Activated CD4-positive, alpha-beta memory T cell treated with anti-CD3 and anti-CD28 coated beads for 36 hours (primary cell): ENCODE measurements around the gene KRTAP4-6. TPM values are rescaled to one million over a fixed set of nuclear protein-coding genes. Genes with fewer than 3 reads are reported as not detected.
"Not testable (repeated sequence)": the region's sequence is repeated elsewhere in the genome, so short reads cannot be mapped to it uniquely, and the experiment has no call there.

ENCODE experiments used
- CTCF ChIA-PET: fragments of 350-600 bp; sonication (Branson Sonifier 250); formaldehyde crosslinking; loops from one replicate; lab custom pipeline; 2021; ENCODE audit warnings: antibody characterized with exemption, inconsistent platforms; lab: Charles Lee
- POLR2A ChIA-PET: fragments of 350-600 bp; sonication (Branson Sonifier 250); formaldehyde crosslinking; loops from one replicate; lab custom pipeline; 2021; ENCODE audit warnings: antibody characterized with exemption; lab: Charles Lee
- DNase-seq: peaks from one replicate; pipeline ENCODE4 v3.0.0-alpha.2; 2020
- H3K27ac Mint-ChIP-seq: one replicate; pipeline ENCODE4 v1.8.0; 2021; ENCODE audit warnings: mixed read lengths
- H3K27me3 Mint-ChIP-seq: one replicate; pipeline ENCODE4 v1.8.0; 2021; ENCODE audit warnings: mixed read lengths
- H3K36me3 Mint-ChIP-seq: one replicate; pipeline ENCODE4 v1.8.0; 2021; ENCODE audit warnings: mixed read lengths
- H3K4me1 Mint-ChIP-seq: one replicate; pipeline ENCODE4 v1.8.0; 2021; ENCODE audit warnings: low read depth, mixed read lengths
- H3K4me3 Mint-ChIP-seq: one replicate; pipeline ENCODE4 v1.8.0; 2021; ENCODE audit warnings: mild to moderate bottlenecking, mixed read lengths
- H3K9me3 Mint-ChIP-seq: one replicate; pipeline ENCODE4 v1.8.0; 2021; ENCODE audit warnings: mixed read lengths
- intact Hi-C: fragments of 100-400 bp; cut with micrococcal nuclease; formaldehyde crosslinking; loops from one replicate; pipeline ENCODE4 v1.15.1; 2023
- total RNA-seq, 2 experiments: library from RNA; stranded (reverse); gene quantifications; one replicate each; pipeline ENCODE4 v1.2.3, GENCODE V29; 2021

KRTAP4-6 gene
- not detected for total RNA-seq

- POLR2A ChIA-PET: no interaction called here
- H3K27ac Mint-ChIP-seq: no peak within 1 kb of the TSS
- peaks cover 11% of the 10 kb centered on the region for H3K36me3 Mint-ChIP-seq
- peaks cover 5% of the 10 kb centered on the region for H3K27me3 Mint-ChIP-seq
- no peaks in the 10 kb centered on the region for H3K4me1 Mint-ChIP-seq
- H3K4me3 Mint-ChIP-seq: no peak within 1 kb of the TSS
- CTCF ChIA-PET: interaction anchor here (0.6 kb wide), 1 partner anchor 102 kb away, joined by 3 read pairs; no protein-coding TSS in a partner anchor
- DNase-seq: no peak
- intact Hi-C loops: no loop called here
- H3K9me3 Mint-ChIP-seq: peaks cover 23% of the 10 kb centered on the region
Observed at GRCh38 chr17:41140360-41141131, at the start of gene KRTAP4-6. Gene KRTAP4-6, minus strand, starts transcription at chr17:41140544. Its CDS starts 57 bp downstream, at chr17:41140487.

DNA sequence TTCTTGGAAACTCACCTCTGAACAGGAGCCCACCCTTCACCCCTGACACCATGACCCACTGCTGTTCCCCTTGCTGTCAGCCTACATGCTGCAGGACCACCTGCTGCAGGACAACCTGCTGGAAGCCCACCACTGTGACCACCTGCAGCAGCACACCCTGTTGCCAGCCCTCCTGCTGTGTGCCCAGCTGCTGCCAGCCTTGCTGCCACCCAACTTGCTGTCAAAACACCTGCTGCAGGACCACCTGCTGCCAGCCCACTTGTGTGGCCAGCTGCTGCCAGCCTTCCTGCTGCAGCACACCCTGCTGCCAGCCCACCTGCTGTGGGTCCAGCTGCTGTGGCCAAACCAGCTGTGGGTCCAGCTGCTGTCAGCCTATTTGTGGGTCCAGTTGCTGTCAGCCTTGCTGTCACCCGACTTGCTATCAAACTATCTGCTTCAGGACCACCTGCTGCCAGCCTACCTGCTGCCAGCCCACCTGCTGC, 49.5 kb upstream of the KRTAP4-6 start, which contains the start of gene KRTAP9-1:
Gene KRTAP9-1 (plus strand): TSS at position 51 of the 482 bp plus-strand sequence. CDS start 0 bp downstream, at position 51.
- intact Hi-C loops, H3K27ac Mint-ChIP-seq, DNase-seq, POLR2A ChIA-PET, H3K4me3 Mint-ChIP-seq, CTCF ChIA-PET, H3K36me3 Mint-ChIP-seq, H3K4me1 Mint-ChIP-seq, H3K9me3 Mint-ChIP-seq: not testable (repeated sequence)
- peaks cover 13% of the 10 kb centered on the region for H3K27me3 Mint-ChIP-seq

GRCh38 chr17:41186872-41187271, 46.5 kb upstream of the KRTAP4-6 start:
- Mint-ChIP-seq H3K27ac (no peak overlapping the region), H3K9me3 (no peaks in the 10 kb centered on the region), H3K4me3 (no peak overlapping the region), H3K36me3 (no peaks in the 10 kb centered on the region), H3K4me1 (no peaks in the 10 kb centered on the region), H3K27me3 (peaks cover 13% of the 10 kb centered on the region)
- ChIA-PET CTCF (no interaction called here), POLR2A (no interaction called here)
- intact Hi-C loops: no loop called here
- no peak for DNase-seq

DNA sequence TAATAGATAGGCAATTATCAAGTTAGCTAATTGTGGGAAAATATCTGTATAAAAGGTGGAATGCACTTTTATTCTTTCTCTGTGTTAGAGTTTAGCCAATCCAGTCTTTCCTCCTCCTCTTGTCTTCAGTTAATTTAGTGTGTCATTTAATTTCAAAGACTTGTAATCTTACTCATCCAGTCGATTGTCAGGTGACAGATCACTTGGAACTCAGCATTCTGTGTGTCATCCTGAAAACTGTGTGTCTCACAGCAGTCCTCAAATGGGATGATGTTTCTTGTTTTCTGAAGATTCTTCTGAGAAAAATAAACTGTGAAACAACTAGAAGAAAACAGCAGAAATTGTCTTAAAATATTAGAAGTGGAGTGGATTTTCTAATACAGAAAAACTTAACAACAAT, 44.7 kb upstream of the KRTAP4-6 start:
- no peak overlapping the region for H3K4me3 Mint-ChIP-seq
- ChIA-PET POLR2A (no interaction called here), CTCF (interaction anchor here (1.4 kb wide), 1 partner anchor 364 kb away, joined by 3 read pairs; no protein-coding TSS in a partner anchor)
- intact Hi-C loops: no loop called here
- H3K27ac Mint-ChIP-seq: no peak overlapping the region
- no peak for DNase-seq
- H3K27me3 Mint-ChIP-seq: peaks cover 13% of the 10 kb centered on the region
- H3K36me3 Mint-ChIP-seq: no peaks in the 10 kb centered on the region
- H3K4me1 Mint-ChIP-seq: no peaks in the 10 kb centered on the region
- H3K9me3 Mint-ChIP-seq: no peaks in the 10 kb centered on the region

- no peak within 1 kb of the TSS for H3K4me3 Mint-ChIP-seq
- intact Hi-C loops: no loop called here
- H3K4me1 Mint-ChIP-seq: no peaks in the 10 kb centered on the region
- DNase-seq: no peak
- ChIA-PET CTCF (interaction anchor here (1.4 kb wide), 1 partner anchor 364 kb away, joined by 3 read pairs; no protein-coding TSS in a partner anchor), POLR2A (no interaction called here)
- H3K27ac Mint-ChIP-seq: no peak within 1 kb of the TSS
- H3K9me3 Mint-ChIP-seq: no peaks in the 10 kb centered on the region
- H3K27me3 Mint-ChIP-seq: peaks cover 13% of the 10 kb centered on the region
- H3K36me3 Mint-ChIP-seq: no peaks in the 10 kb centered on the region
Observed at GRCh38 chr17:41184480-41184961, 44.2 kb upstream of the KRTAP4-6 start, which contains the start of gene KRTAP4-1. Gene KRTAP4-1, minus strand, starts transcription at chr17:41184911. Its CDS starts 57 bp downstream, at chr17:41184854.

DNA sequence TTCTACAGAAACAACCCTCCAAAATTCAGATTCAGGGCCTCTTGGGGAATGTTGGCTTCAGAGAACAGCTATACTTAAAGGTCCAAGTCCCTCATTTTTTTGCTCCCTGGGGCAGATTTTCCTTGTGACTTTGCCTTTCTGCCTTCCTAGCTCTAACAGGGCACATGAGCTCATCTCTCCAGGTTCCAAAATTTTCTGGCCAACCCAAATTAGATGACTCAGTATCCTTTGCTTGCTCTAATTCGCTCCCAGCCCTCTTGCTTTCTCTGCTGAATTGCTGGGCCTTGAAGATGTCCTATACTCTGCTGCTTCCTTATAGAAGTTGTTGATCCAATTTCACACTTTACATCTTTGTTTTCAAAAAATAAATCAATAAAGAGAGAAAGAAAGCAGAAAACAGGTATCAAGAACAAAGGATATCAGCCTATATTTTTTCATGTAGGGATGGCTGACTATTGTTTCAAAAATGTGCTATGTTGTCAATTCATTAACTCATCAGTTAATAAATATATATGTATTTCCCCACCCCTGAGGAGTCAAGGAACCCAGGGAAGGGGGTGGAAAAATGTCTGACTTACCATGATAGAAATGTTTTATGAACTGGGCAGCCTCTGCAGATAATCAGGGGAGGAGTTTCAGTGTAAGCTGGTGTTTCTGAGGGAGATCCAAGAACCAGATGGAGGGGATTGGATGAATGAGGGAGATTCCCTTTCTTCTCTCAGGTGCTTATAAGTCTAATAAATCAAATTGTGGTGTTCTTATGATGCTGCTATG, 38.7 kb upstream of the KRTAP4-6 start:
- H3K9me3 Mint-ChIP-seq: no peaks in the 10 kb centered on the region
- DNase-seq: no peak
- no peaks in the 10 kb centered on the region for H3K4me1 Mint-ChIP-seq
- peaks cover under 1% of the 10 kb centered on the region for H3K27me3 Mint-ChIP-seq
- ChIA-PET CTCF (no interaction called here), POLR2A (no interaction called here)
- H3K36me3 Mint-ChIP-seq: no peaks in the 10 kb centered on the region
- intact Hi-C loops: no loop called here
- H3K27ac Mint-ChIP-seq: no peak overlapping the region
- no peak overlapping the region for H3K4me3 Mint-ChIP-seq

DNA sequence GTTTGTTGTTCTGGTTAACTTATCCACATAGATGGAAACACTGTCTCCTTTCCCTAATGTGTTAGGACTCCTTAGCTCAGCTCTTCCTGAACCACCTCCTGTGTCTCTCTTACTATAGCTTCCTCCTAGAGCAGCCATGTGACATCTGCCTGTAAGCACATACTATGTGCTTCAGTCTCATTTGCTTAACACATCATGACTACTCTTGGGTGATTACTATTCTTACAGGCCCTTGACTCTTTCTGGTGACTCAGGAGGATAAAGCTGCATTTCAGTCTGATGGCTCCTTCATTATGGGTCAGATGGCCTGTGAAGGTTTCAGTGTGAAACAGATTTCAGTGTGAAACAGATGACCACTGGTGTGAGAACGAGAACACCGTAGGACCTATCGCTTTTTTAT, 38.0 kb upstream of the KRTAP4-6 start:
- no peak for DNase-seq
- Mint-ChIP-seq H3K36me3 (no peaks in the 10 kb centered on the region), H3K27me3 (no peaks in the 10 kb centered on the region), H3K4me3 (no peak overlapping the region), H3K9me3 (no peaks in the 10 kb centered on the region), H3K4me1 (no peaks in the 10 kb centered on the region), H3K27ac (no peak overlapping the region)
- intact Hi-C loops: no loop called here
- ChIA-PET CTCF (no interaction called here), POLR2A (no interaction called here)

DNA sequence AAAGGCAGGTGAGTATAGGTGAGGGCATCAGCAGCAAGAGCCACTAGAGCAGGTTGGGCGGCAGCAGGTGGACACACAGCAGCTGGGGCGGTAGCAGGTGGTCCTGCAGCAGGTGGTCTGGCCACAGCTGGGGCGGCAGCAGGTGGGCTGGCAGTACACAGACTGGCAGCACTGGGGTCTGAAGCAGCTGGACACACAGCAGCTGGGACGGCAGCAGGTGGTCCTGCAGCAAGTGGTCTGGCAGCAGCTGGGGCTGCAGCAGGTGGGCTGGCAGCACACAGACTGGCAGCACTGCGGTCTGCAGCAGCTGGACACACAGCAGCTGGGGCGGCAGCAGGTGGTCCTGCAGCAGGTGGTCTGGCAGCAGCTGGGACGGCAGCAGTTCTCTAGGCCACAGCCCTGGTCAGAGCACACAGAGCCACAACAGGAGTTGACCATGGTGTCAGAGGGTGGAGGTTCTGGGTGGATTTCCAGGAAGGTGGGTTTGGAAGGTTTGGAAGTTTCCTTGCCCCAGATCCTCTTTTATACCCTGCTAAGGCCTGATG, 37.5 kb upstream of the KRTAP4-6 start, which contains the start of gene KRTAP4-2:
Gene KRTAP4-2 (minus strand): TSS at position 495 of the 545 bp plus-strand sequence. CDS start 57 bp downstream, at position 438.
- H3K9me3 Mint-ChIP-seq: no peaks in the 10 kb centered on the region
- no peak within 1 kb of the TSS for H3K27ac Mint-ChIP-seq
- no peak within 1 kb of the TSS for H3K4me3 Mint-ChIP-seq
- H3K36me3 Mint-ChIP-seq: no peaks in the 10 kb centered on the region
- no peak for DNase-seq
- H3K27me3 Mint-ChIP-seq: no peaks in the 10 kb centered on the region
- intact Hi-C loops: no loop called here
- no peaks in the 10 kb centered on the region for H3K4me1 Mint-ChIP-seq
- CTCF ChIA-PET: no interaction called here
- POLR2A ChIA-PET: no interaction called here

GRCh38 chr17:41176744-41177387, 36.5 kb upstream of the KRTAP4-6 start:
- POLR2A ChIA-PET: no interaction called here

GRCh38 chr17:41171886-41172285, 31.5 kb upstream of the KRTAP4-6 start:
- CTCF ChIA-PET: no interaction called here
- POLR2A ChIA-PET: no interaction called here
- no peaks in the 10 kb centered on the region for H3K36me3 Mint-ChIP-seq
- no peaks in the 10 kb centered on the region for H3K27me3 Mint-ChIP-seq
- H3K9me3 Mint-ChIP-seq: no peaks in the 10 kb centered on the region
- intact Hi-C loops: no loop called here
- H3K4me1 Mint-ChIP-seq: no peaks in the 10 kb centered on the region
- H3K27ac Mint-ChIP-seq: no peak overlapping the region
- no peak overlapping the region for H3K4me3 Mint-ChIP-seq
- no peak for DNase-seq

More at GRCh38 chr17:41176744-41177387, 36.5 kb upstream of the KRTAP4-6 start:
- Mint-ChIP-seq H3K36me3 (no peaks in the 10 kb centered on the region), H3K27me3 (no peaks in the 10 kb centered on the region), H3K4me3 (no peak overlapping the region), H3K27ac (no peak overlapping the region), H3K4me1 (no peaks in the 10 kb centered on the region), H3K9me3 (no peaks in the 10 kb centered on the region)
- intact Hi-C loops: no loop called here
- CTCF ChIA-PET: no interaction called here
- no peak for DNase-seq

DNA sequence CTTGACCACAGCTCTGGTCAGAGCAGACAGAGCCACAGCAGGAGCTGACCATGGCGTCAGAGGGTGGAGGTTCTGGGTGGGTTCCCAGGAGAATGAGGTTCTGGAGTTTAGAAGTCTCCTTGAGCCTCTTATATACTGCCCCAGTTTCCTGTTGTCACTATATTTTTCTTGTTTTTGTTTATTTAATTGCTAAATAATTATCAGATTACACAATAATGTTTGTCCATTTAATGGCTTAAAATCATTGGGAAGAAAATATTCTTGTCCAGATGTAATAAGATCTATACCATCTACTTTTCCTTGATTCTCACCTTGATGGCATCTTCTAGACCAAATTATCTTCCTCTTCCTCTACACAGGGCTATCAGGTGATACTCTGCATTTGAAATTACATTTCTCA, 27.8 kb upstream of the KRTAP4-6 start, which contains the start of gene KRTAP4-3:
Gene KRTAP4-3 (minus strand): TSS at position 101 of the 400 bp plus-strand sequence. CDS start 49 bp downstream, at position 52.
- ChIA-PET CTCF (no interaction called here), POLR2A (no interaction called here)
- no peaks in the 10 kb centered on the region for H3K27me3 Mint-ChIP-seq
- H3K4me1 Mint-ChIP-seq: no peaks in the 10 kb centered on the region
- DNase-seq: no peak
- H3K9me3 Mint-ChIP-seq: no peaks in the 10 kb centered on the region
- intact Hi-C loops: no loop called here
- H3K4me3 Mint-ChIP-seq: no peak within 1 kb of the TSS
- H3K36me3 Mint-ChIP-seq: no peaks in the 10 kb centered on the region
- no peak within 1 kb of the TSS for H3K27ac Mint-ChIP-seq
